ENCODE data around the gene CHL1.

- TF ChIP-seq CTCF (IDR thresholded peaks at IDR 0.05; ENCODE audit: low read depth, low read length) (no peak), MAX (IDR thresholded peaks at IDR 0.05; ENCODE audit: low read depth, low read length) (no peak)
Measured at GRCh38 chr3:435161-435560, 238.6 kb downstream of the CHL1 start.

Measured in NB4 (cell line).